ENCODE measurements around the gene SRBD1. TPM values are rescaled to one million over a fixed set of nuclear protein-coding genes. Genes with fewer than 3 reads are reported as not detected.

The SRBD1 gene, protein sequence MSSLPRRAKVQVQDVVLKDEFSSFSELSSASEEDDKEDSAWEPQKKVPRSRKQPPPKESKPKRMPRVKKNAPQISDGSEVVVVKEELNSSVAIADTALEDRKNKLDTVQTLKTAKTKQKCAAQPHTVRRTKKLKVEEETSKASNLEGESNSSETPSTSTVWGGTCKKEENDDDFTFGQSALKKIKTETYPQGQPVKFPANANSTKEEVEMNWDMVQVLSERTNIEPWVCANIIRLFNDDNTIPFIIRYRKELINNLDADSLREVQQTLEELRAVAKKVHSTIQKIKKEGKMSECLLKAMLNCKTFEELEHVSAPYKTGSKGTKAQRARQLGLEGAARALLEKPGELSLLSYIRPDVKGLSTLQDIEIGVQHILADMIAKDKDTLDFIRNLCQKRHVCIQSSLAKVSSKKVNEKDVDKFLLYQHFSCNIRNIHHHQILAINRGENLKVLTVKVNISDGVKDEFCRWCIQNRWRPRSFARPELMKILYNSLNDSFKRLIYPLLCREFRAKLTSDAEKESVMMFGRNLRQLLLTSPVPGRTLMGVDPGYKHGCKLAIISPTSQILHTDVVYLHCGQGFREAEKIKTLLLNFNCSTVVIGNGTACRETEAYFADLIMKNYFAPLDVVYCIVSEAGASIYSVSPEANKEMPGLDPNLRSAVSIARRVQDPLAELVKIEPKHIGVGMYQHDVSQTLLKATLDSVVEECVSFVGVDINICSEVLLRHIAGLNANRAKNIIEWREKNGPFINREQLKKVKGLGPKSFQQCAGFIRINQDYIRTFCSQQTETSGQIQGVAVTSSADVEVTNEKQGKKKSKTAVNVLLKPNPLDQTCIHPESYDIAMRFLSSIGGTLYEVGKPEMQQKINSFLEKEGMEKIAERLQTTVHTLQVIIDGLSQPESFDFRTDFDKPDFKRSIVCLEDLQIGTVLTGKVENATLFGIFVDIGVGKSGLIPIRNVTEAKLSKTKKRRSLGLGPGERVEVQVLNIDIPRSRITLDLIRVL
- total RNA-seq (2014; rRNA removed): 19.8 and 20.8 TPM in 2 replicates
- percentile 82 among the genes with signal in this experiment for Bru-seq, nascent RNA
- percentile 58 among the genes with signal in this experiment for BruChase-seq, experiment 1, labeled RNA remaining after a 6-hour chase
- percentile 65 among the genes with signal in this experiment for BruChase-seq, experiment 2, labeled RNA remaining after a 2-hour chase
- long read RNA-seq, transcript SRBD1-201 (21 exons, 3,681 nt): major isoform, 25 of 42 reads
- long read RNA-seq, partial matches to known transcripts: 3 of 42 reads
- long read RNA-seq, other reads (novel, unspliced or antisense): 14 of 42 reads

DNA sequence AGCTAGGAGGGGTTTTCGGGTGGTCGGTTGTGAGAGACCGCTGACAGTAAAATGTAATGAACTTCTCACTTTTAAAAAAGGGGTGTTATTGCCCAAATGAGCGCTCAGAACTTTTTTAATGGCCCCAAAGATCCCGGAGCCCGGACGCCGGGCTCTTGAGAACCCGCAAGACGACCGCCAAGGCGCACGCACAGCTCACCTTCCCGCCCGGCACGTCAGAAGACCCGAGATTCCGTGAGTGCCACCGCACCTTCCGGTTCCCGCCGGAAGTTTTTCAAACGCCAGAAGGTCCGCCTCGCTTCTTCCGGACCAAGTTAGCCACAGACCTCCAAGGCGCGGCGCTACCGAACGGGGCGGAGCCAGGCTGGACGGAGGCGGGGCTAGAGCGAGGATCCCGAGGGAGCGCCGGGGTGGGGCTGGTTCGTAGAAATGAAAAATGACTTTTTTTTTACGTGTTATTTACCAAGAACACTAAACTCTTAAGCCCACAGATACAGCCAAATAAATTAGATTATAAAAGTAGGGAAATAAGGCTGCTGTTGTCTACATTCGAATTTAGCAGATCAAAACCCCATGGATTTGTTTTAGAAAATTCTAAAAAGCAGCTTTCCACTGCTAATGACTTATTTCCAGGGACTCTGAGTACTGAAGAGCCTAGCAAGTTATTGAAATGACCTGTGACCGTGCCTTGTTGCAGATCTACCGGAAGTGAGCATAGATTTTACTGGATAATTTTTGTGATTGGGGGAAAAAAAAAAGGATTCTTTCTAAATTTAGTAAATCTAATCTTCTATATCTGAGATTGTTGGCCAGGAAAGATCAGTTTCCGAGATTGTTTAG lies at the start of gene SRBD1:
Gene SRBD1 (minus strand): TSS at position 248 of the 840 bp plus-strand sequence. CDS start 5,826 bp downstream, outside the sequence.
- Histone ChIP-seq H3F3A (ENCODE audit: low read length, unreplicated experiment) (no peaks in the 10 kb centered on the region), H3K27ac (ENCODE audit: low read length) (peak within 1 kb of the TSS; percentile 87), H4K20me1 (ENCODE audit: low read length) (no peaks in the 10 kb centered on the region), H3K27me3 (ENCODE audit: low read length) (no peaks in the 10 kb centered on the region), H3K9ac (ENCODE audit: low read length) (peak within 1 kb of the TSS; percentile 97), H3K79me2 (ENCODE audit: low read length) (peaks cover 46% of the 10 kb centered on the region), H3K9me2 (replicated peaks; ENCODE audit: low read length) (no peaks in the 10 kb centered on the region), H3K4me1 (ENCODE audit: insufficient read depth, low read length) (peaks cover 23% of the 10 kb centered on the region), H3K4me2 (ENCODE audit: low read length) (peak within 1 kb of the TSS; percentile 97), H2AFZ (ENCODE audit: low read length) (peak within 1 kb of the TSS; percentile 92), H3K4me3 (ENCODE audit: low read length) (peak within 1 kb of the TSS; percentile 85), H3K9me3 (ENCODE audit: low read length) (no peaks in the 10 kb centered on the region), H3K36me3 (ENCODE audit: low read depth, low read length) (no peaks in the 10 kb centered on the region)
- TF ChIP-seq, protein P1, sequence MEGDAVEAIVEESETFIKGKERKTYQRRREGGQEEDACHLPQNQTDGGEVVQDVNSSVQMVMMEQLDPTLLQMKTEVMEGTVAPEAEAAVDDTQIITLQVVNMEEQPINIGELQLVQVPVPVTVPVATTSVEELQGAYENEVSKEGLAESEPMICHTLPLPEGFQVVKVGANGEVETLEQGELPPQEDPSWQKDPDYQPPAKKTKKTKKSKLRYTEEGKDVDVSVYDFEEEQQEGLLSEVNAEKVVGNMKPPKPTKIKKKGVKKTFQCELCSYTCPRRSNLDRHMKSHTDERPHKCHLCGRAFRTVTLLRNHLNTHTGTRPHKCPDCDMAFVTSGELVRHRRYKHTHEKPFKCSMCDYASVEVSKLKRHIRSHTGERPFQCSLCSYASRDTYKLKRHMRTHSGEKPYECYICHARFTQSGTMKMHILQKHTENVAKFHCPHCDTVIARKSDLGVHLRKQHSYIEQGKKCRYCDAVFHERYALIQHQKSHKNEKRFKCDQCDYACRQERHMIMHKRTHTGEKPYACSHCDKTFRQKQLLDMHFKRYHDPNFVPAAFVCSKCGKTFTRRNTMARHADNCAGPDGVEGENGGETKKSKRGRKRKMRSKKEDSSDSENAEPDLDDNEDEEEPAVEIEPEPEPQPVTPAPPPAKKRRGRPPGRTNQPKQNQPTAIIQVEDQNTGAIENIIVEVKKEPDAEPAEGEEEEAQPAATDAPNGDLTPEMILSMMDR (conservative IDR thresholded peaks at IDR 0.05; ENCODE audit: low read depth, low read length): no peak
- no peak for TF ChIP-seq EZH2 (IDR thresholded peaks at IDR 0.05; ENCODE audit: low read length, unreplicated experiment)
- no peak for TF ChIP-seq EZH2phosphoT487 (IDR thresholded peaks at IDR 0.05; ENCODE audit: borderline replicate concordance, low read length)
- POLR2A ChIA-PET (ENCODE audit: unreplicated experiment): interaction anchor here (0.6 to 0.7 kb wide), 2 partner anchors 28 to 1219 kb away, joined by 6 to 7 read pairs; no protein-coding TSS in a partner anchor
- DNase-seq: peak; percentile 98
- TSS peak; percentile 63 for BruUV-seq (replicated peaks)
- intact Hi-C loops (cut with micrococcal nuclease): loop anchor here (2.0 kb wide), 1 partner anchor 16 kb away; no protein-coding TSS in a partner anchor
- ATAC-seq: peak; percentile 97
- CTCF ChIA-PET: interaction anchor here (0.7 to 1.1 kb wide), 3 partner anchors 26 to 41 kb away, joined by 3 to 4 read pairs (median 3); no protein-coding TSS in a partner anchor

DNA sequence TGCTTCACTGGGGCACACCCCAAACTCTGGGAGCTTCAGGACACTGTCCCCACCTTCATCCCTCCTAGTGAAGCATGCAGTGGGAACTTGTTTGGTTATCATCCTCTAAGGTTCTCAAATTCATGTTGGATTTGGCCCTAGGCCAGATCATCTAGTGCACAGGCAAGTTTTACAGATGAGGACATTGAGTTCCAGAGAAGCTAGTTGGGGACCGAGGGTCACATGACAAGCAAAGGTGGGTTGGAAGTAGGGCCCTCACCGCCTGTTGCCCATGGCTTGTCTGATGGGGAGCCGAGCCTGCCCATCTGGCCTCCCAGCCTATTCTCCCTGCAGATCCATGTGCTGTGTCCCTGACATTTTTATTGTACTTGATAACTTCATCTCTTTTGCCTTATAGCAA lies 43.2 kb upstream of the SRBD1 start:
- intact Hi-C loops (cut with micrococcal nuclease): loop anchor here (5.0 kb wide), 1 partner anchor 33 kb away; no protein-coding TSS in a partner anchor
- no peaks in the 10 kb centered on the region for H3K9me3 ChIP-seq (ENCODE audit: low read length)
- no peaks in the 10 kb centered on the region for H3F3A ChIP-seq (ENCODE audit: low read length, unreplicated experiment)
- no peaks in the 10 kb centered on the region for H3K27me3 ChIP-seq (ENCODE audit: low read length)
- H3K4me2 ChIP-seq (ENCODE audit: low read length): no peak overlapping the region
- no peaks in the 10 kb centered on the region for H3K9me2 ChIP-seq (replicated peaks; ENCODE audit: low read length)
- no peak overlapping the region for H3K4me3 ChIP-seq (ENCODE audit: low read length)
- peaks cover 18% of the 10 kb centered on the region for H3K4me1 ChIP-seq (ENCODE audit: insufficient read depth, low read length)
- peaks cover 46% of the 10 kb centered on the region for H3K79me2 ChIP-seq (ENCODE audit: low read length)
- ATAC-seq: no peak
- no TSS peak for BruUV-seq (replicated peaks)
- TF ChIP-seq EZH2phosphoT487 (IDR thresholded peaks at IDR 0.05; ENCODE audit: borderline replicate concordance, low read length): no peak
- TF ChIP-seq, protein P1 (conservative IDR thresholded peaks at IDR 0.05; ENCODE audit: low read depth, low read length): no peak
- no peak for TF ChIP-seq EZH2 (IDR thresholded peaks at IDR 0.05; ENCODE audit: low read length, unreplicated experiment)
- no peaks in the 10 kb centered on the region for H3K36me3 ChIP-seq (ENCODE audit: low read depth, low read length)
- H3K9ac ChIP-seq (ENCODE audit: low read length): no peak overlapping the region
- POLR2A ChIA-PET (ENCODE audit: unreplicated experiment): interaction anchor here (0.6 kb wide), 2 partner anchors 16 to 122 kb away, joined by 3 to 6 read pairs; no protein-coding TSS in a partner anchor
- CTCF ChIA-PET: no interaction called here
- no peak for DNase-seq
- no peak overlapping the region for H3K27ac ChIP-seq (ENCODE audit: low read length)
- no peak overlapping the region for H2AFZ ChIP-seq (ENCODE audit: low read length)
- no peaks in the 10 kb centered on the region for H4K20me1 ChIP-seq (ENCODE audit: low read length)

All from PC-3 (cell line).